Measurements from ENCODE around the gene PTGER1.

- TF ChIP-seq CTCF (IDR thresholded peaks at IDR 0.05) (no peak), EP300 (IDR thresholded peaks at IDR 0.05) (no peak)
These were observed 28.7 kb downstream of the PTGER1 start for GRCh38 chr19:14446336-14447036.

All from gastroesophageal sphincter (tissue), 3 donors.